ENCODE results near the gene COMMD3. TPM values are rescaled to one million over a fixed set of nuclear protein-coding genes. Genes with fewer than 3 reads are reported as not detected.

COMMD3 gene
- total and polyA plus RNA-seq, 2 of the 4 experiments (the other 2 are of a cell fraction) = 30.8 to 44.8 TPM

DNA sequence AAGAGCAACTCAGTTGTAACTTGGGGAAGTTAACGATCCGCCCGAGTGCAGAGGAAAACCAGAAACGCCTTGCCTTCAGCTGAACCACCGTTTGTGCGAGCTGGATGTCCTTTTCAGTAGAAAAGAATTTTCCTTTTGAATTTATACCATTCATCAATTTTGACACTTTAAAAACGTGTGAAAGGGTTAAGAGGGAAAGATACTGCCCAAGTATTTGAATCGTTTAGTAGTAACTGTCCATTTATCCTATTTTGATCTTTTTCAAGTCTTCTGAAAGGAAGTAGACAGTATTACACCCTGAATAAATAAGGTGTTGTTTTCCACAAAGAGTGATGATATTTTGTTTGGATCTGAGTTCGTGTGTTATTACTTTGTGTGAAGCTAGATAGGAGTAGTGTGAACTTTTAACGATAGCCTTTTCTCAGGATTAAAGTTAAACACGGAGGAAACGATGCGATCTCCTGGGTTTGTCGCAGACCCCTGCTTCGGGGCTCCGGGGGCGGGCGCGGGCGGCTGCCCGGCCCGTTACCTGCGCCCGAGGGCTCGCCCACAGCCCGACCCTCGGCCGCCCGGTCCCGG is 3.9 kb downstream of the COMMD3 start (continued):
- TF ChIP-seq NFE2L2 (IDR thresholded peaks at IDR 0.05; ENCODE audit: low read depth, low read length) = no peak

- H3K56ac ChIP-seq (ENCODE audit: extremely low read depth, insufficient read depth, low read length) = peak within 1 kb of the TSS; percentile 47; the same call in 1 of the 2 replicates
- peak within 1 kb of the TSS; percentile 71 for H2BK120ac ChIP-seq (ENCODE audit: low read depth, low read length)
- peaks cover 22 to 24% of the 10 kb centered on the region in 2 experiments for H3K79me1 ChIP-seq (ENCODE audit: low read depth in 1 of 2, low read length in 2 of 2)
- ATAC-seq (ENCODE audit: low read depth) (peak; percentile 50), DNase-seq (peak; percentile 70)
- POLR2A ChIA-PET (ENCODE audit: unreplicated experiment) = no interaction called here
- peak within 1 kb of the TSS; percentile 72 for H3K9ac ChIP-seq (ENCODE audit: low read depth, low read length)
- no peaks in the 10 kb centered on the region; the same call in 1 of the 2 replicates for H3K9me1 ChIP-seq (ENCODE audit: insufficient read depth, low read length)
- peak within 1 kb of the TSS; percentile 76 for H2AK9ac ChIP-seq (replicated peaks; ENCODE audit: low read depth, low read length, poor library complexity)
- no CpG with 5 or more reads among the region's 85 CpGs for WGBS, 2 experiments (ENCODE audit: extremely low coverage in 2 of 2, insufficient read length in 1 of 2)
- peak within 1 kb of the TSS; percentile 100 for H3K4me3 ChIP-seq (ENCODE audit: insufficient read depth, low read depth, low read length)
- no peaks in the 10 kb centered on the region for H3K36me3 ChIP-seq (ENCODE audit: control insufficient read depth, insufficient read depth, low read length)
- H2BK5ac ChIP-seq (ENCODE audit: low read depth, low read length, poor library complexity, severe bottlenecking) = peak within 1 kb of the TSS; percentile 75
- CTCF ChIA-PET = no interaction called here
- H3K27me3 ChIP-seq (ENCODE audit: control insufficient read depth, insufficient read depth, low read length) = peaks cover 21% of the 10 kb centered on the region
- H3K18ac ChIP-seq (ENCODE audit: low read depth, low read length) = peak within 1 kb of the TSS; percentile 64; the same call in 1 of the 2 replicates
- peak within 1 kb of the TSS; percentile 82 for H4K5ac ChIP-seq (ENCODE audit: low read depth, low read length)
- dilution Hi-C loops (cut with HindIII; ENCODE audit: low sequenced_read_pairs, unreplicated experiment) = no loop called here
- peak within 1 kb of the TSS; percentile 93 for H2AFZ ChIP-seq (replicated peaks; ENCODE audit: low read length, poor library complexity)
- H3K4ac ChIP-seq (ENCODE audit: low read depth, low read length) = peak within 1 kb of the TSS; percentile 67
- H3K27ac ChIP-seq (ENCODE audit: insufficient read depth, low read length) = peak within 1 kb of the TSS; percentile 85
- peak within 1 kb of the TSS; percentile 95 for H3K4me2 ChIP-seq (ENCODE audit: low read depth, low read length)
- H2BK20ac ChIP-seq (ENCODE audit: low read depth, low read length) = no peak within 1 kb of the TSS
- H3K23ac ChIP-seq (ENCODE audit: low read depth, low read length) = peak within 1 kb of the TSS; percentile 80; the same call in 1 of the 2 replicates
- H3K4me1 ChIP-seq (ENCODE audit: control insufficient read depth, insufficient read depth, low read length) = no peaks in the 10 kb centered on the region; the same call in 1 of the 2 replicates
- peaks cover 13% of the 10 kb centered on the region; the same call in 1 of the 2 replicates for H4K20me1 ChIP-seq (ENCODE audit: insufficient read depth, low read length)
- no TSS peak for BruUV-seq (replicated peaks)
- in situ Hi-C loops (cut with MboI; ENCODE audit: low sequenced_read_pairs) = loop anchor here (10.0 to 25.0 kb wide), 2 partner anchors 504 to 808 kb away; no protein-coding TSS in a partner anchor
- 0 out of 2 replicates have a peak, but pooled peaks cover 3% of the 10 kb centered on the region for H3K9me3 ChIP-seq (ENCODE audit: control insufficient read depth, insufficient read depth, low read length)
- H3K14ac ChIP-seq (replicated peaks; ENCODE audit: low read depth, low read length) = peak within 1 kb of the TSS; percentile 29; the same call in 1 of the 2 replicates
- intact Hi-C loops (cut with micrococcal nuclease) = loop anchor here (10.0 kb wide), 1 partner anchor 234 kb away; no protein-coding TSS in a partner anchor
- H2BK15ac ChIP-seq (ENCODE audit: low read depth, low read length) = no peak within 1 kb of the TSS
- peak within 1 kb of the TSS; percentile 40; the same call in 1 of the 2 replicates for H2AK5ac ChIP-seq (ENCODE audit: low read depth, low read length)
- peak within 1 kb of the TSS; percentile 39; the same call in 1 of the 2 replicates for H4K91ac ChIP-seq (ENCODE audit: insufficient read depth, low read depth, low read length)
- H4K8ac ChIP-seq (ENCODE audit: low read depth in 2 of 2, low read length in 2 of 2) = peak within 1 kb of the TSS; percentile 63 to 83; a peak in 3 of 4 replicates
- TF ChIP-seq MXI1 (IDR thresholded peaks at IDR 0.05; ENCODE audit: borderline replicate concordance, low read depth, low read length) = 0 out of 2 replicates have a peak, but pooled peaks have one; percentile 20
- no peak for TF ChIP-seq NFE2L2 (IDR thresholded peaks at IDR 0.05; ENCODE audit: low read depth, low read length)
- no peak for TF ChIP-seq RCOR1 (IDR thresholded peaks at IDR 0.05; ENCODE audit: insufficient replicate concordance, low read length)
- peak; percentile 45; the same call in 1 of the 2 replicates for TF ChIP-seq MAZ (IDR thresholded peaks at IDR 0.05; ENCODE audit: borderline replicate concordance, low read depth, low read length)
- no peak for TF ChIP-seq ELK1 (IDR thresholded peaks at IDR 0.05; ENCODE audit: borderline replicate concordance, low read depth, low read length)
- TF ChIP-seq RAD21 (IDR thresholded peaks at IDR 0.05; ENCODE audit: low read length) = no peak
- no peak for TF ChIP-seq CTCF (conservative IDR thresholded peaks at IDR 0.05; ENCODE audit: low read depth, low read length)
- TF ChIP-seq, protein P1, sequence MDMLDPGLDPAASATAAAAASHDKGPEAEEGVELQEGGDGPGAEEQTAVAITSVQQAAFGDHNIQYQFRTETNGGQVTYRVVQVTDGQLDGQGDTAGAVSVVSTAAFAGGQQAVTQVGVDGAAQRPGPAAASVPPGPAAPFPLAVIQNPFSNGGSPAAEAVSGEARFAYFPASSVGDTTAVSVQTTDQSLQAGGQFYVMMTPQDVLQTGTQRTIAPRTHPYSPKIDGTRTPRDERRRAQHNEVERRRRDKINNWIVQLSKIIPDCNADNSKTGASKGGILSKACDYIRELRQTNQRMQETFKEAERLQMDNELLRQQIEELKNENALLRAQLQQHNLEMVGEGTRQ (IDR thresholded peaks at IDR 0.05; ENCODE audit: low read depth, low read length) = peak; percentile 73
- no peak for TF ChIP-seq MAFK (IDR thresholded peaks at IDR 0.05; ENCODE audit: low read depth, low read length)
- peak; percentile 21; the same call in 1 of the 2 replicates for TF ChIP-seq BHLHE40 (IDR thresholded peaks at IDR 0.05; ENCODE audit: low read depth, low read length)
These were observed 4.5 kb downstream of the COMMD3 start, which contains the start of gene BMI1 for GRCh38 chr10:22320591-22321155. Gene BMI1 (plus strand): TSS chr10:22321099. CDS start chr10:22326450, 5,351 bp downstream.
